Neural cell (in vitro differentiated cells): ENCODE data around the gene PCNX2. TPM values are rescaled to one million over a fixed set of nuclear protein-coding genes. Genes with fewer than 3 reads are reported as not detected.

ENCODE experiments used
- H2AFZ ChIP-seq: fragments of 200-600, 300-800 bp; sonication (generic), shearing (Covaris generic); 2 replicates; pipeline ENCODE4 v1.6.0; 2014; ENCODE audit warnings: low read depth, mild to moderate bottlenecking, antibody characterized with exemption, low read length, moderate library complexity
- H3F3A ChIP-seq: fragments of 200-600 bp; shearing (Covaris generic); 2 replicates; pipeline ENCODE4 v1.6.1; 2016; ENCODE audit warnings: mild to moderate bottlenecking, moderate library complexity, mixed read lengths, antibody characterized with exemption, low read length; ENCODE audit not compliant: insufficient read depth, poor library complexity, severe bottlenecking
- H3K27ac ChIP-seq: fragments of 200-600, 300-800 bp; sonication (generic), shearing (Covaris generic); 2 replicates; pipeline ENCODE4 v1.5.1; 2014; ENCODE audit warnings: mild to moderate bottlenecking, low read length, moderate library complexity
- H3K27me3 ChIP-seq: fragments of 300-800, 200-600 bp; sonication (generic), shearing (Covaris generic); 2 replicates; pipeline ENCODE4 v1.6.0; 2014; ENCODE audit warnings: mild to moderate bottlenecking, low read depth, low read length, moderate library complexity; ENCODE audit not compliant: insufficient read depth
- H3K36me3 ChIP-seq: fragments of 300-800, 200-600 bp; sonication (generic), shearing (Covaris generic); 2 replicates; pipeline ENCODE4 v1.5.1; 2014; ENCODE audit warnings: mild to moderate bottlenecking, antibody characterized with exemption, low read length, moderate library complexity; ENCODE audit not compliant: insufficient read depth
- H3K4me2 ChIP-seq: fragments of 300-800, 200-600 bp; sonication (generic), shearing (Covaris generic); 2 replicates; pipeline ENCODE4 v1.6.0; 2014; ENCODE audit warnings: mild to moderate bottlenecking, low read length
- H3K4me3 ChIP-seq: fragments of 300-800, 200-600 bp; sonication (generic), shearing (Covaris generic); 2 replicates; pipeline ENCODE4 v1.5.1; 2014; ENCODE audit warnings: mild to moderate bottlenecking, low read length, moderate library complexity
- H3K79me2 ChIP-seq: fragments of 200-600 bp; shearing (Covaris generic); replicated peaks from 2 replicates; pipeline ENCODE4 v1.6.0; 2014; ENCODE audit warnings: mild to moderate bottlenecking, low read length, moderate library complexity; ENCODE audit not compliant: insufficient read depth
- H3K9ac ChIP-seq: fragments of 300-800, 200-600 bp; sonication (generic), shearing (Covaris generic); 2 replicates; pipeline ENCODE4 v1.6.1; 2016; ENCODE audit warnings: mild to moderate bottlenecking, low read length, mixed read lengths
- H3K9me2 ChIP-seq: fragments of 200-600 bp; shearing (Covaris generic); 2 replicates; pipeline ENCODE4 v1.6.1; 2016; ENCODE audit warnings: mild to moderate bottlenecking, low read length, mixed read lengths; ENCODE audit not compliant: insufficient read depth
- H3K9me3 ChIP-seq: fragments of 200-600, 300-800 bp; sonication (generic), shearing (Covaris generic); 2 replicates; pipeline ENCODE4 v1.6.1; 2016; ENCODE audit warnings: mild to moderate bottlenecking, mixed run types, low read length, moderate library complexity, mixed read lengths
- H4K20me1 ChIP-seq: fragments of 200-600 bp; shearing (Covaris generic); 2 replicates; pipeline ENCODE4 v1.6.1; 2016; ENCODE audit warnings: mild to moderate bottlenecking, mixed run types; ENCODE audit not compliant: insufficient read depth
- EP300 ChIP-seq: fragments of 450-650 bp; conservative IDR thresholded peaks from 2 replicates; pipeline ENCODE4 v1.6.1; 2014; ENCODE audit warnings: antibody characterized with exemption, mild to moderate bottlenecking, moderate library complexity; ENCODE audit not compliant: poor library complexity, severe bottlenecking
- EZH2 ChIP-seq: fragments of 200-600, 300-800 bp; shearing (Covaris generic), sonication (generic); IDR thresholded peaks from 2 replicates; pipeline ENCODE4 v1.6.1; 2014; ENCODE audit warnings: antibody characterized with exemption, low read length, borderline replicate concordance, mild to moderate bottlenecking; ENCODE audit not compliant: insufficient read depth, poor library complexity, severe bottlenecking
- MXI1 ChIP-seq: fragments of 450-650 bp; conservative IDR thresholded peaks from 2 replicates; pipeline ENCODE4 v1.6.1; 2014; ENCODE audit warnings: antibody characterized with exemption, mild to moderate bottlenecking; ENCODE audit not compliant: poor library complexity, severe bottlenecking
- POLR2AphosphoS5 ChIP-seq: IDR thresholded peaks from 2 replicates; pipeline ENCODE4 v1.6.1; 2012
- RAD21 ChIP-seq: fragments of 450-650 bp; conservative IDR thresholded peaks from 2 replicates; pipeline ENCODE4 v1.6.1; 2014; ENCODE audit warnings: antibody characterized with exemption, mild to moderate bottlenecking, moderate library complexity
- SMC3 ChIP-seq: fragments of 450-650 bp; conservative IDR thresholded peaks from 2 replicates; pipeline ENCODE4 v1.6.1; 2014; ENCODE audit warnings: antibody characterized with exemption, mild to moderate bottlenecking, moderate library complexity; ENCODE audit not compliant: poor library complexity
- TAF1 ChIP-seq: IDR thresholded peaks from 2 replicates; pipeline ENCODE4 v1.6.1; 2012; ENCODE audit warnings: low read depth
- polyA minus RNA-seq: library from RNA; depleted of rRNA, polyadenylated mRNA; stranded (reverse); fragments of >200 nt; gene quantifications from 2 replicates; pipeline ENCODE4 v1.2.3, GENCODE V29; 2014
- polyA plus RNA-seq: library from polyadenylated mRNA; depleted of rRNA; stranded (reverse); fragments of >200 nt; gene quantifications from 2 replicates; pipeline ENCODE4 v1.2.3, GENCODE V29; 2014
- TF ChIP-seq, protein P1 (sequence below): IDR thresholded peaks from 2 replicates; pipeline ENCODE4 v1.6.1; 2012; ENCODE audit warnings: borderline replicate concordance
- TF ChIP-seq, protein P2 (sequence below): fragments of 450-650 bp; IDR thresholded peaks from 2 replicates; pipeline ENCODE4 v1.5.1; 2014; ENCODE audit warnings: antibody characterized with exemption, mild to moderate bottlenecking, moderate library complexity; ENCODE audit not compliant: poor library complexity, severe bottlenecking

PCNX2 gene, protein sequence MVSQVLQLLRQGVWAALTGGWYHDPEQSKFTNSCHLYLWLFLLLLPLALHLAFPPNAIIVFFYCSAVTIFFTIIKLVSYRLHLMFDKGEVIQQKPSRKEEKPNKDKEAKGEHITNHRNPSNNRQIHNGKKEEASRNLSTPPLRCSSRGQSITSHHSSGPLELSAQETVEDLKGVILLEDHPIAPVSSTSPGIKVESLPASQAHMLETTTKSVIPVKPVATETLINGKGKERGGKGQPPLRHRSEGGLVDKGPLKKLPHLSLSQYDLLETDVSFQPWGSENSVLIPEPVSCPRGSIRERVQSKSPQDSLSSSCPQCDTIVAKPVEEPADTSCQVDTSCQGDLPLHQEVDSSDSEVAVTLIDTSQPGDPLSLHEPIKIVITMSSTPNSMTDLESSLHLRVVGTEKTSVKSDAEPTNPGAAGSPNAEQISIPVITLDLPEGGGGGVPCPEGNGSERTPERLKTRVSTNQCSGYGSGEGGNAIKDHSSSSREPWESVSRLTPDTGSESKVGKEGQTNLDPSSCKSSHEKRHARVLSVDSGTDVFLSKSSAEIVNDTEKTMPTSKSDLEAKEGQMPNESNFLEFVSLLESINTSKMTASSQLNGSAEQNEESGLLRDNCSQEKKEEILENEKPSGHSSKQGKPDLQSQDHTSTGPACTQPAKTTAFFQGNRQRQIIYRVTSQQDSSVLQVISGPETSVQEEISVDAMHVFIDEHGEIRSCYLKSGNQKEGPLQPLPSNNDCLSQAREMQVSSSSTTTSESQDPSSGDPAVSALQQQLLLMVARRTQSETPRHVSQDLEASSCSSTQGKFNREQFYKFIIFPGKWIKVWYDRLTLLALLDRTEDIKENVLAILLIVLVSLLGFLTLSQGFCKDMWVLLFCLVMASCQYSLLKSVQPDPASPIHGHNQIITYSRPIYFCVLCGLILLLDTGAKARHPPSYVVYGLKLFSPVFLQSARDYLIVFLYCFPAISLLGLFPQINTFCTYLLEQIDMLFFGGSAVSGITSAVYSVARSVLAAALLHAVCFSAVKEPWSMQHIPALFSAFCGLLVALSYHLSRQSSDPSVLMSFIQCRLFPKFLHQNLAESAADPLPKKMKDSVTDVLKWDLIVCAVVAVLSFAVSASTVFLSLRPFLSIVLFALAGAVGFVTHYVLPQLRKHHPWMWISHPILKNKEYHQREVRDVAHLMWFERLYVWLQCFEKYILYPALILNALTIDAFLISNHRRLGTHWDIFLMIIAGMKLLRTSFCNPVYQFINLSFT (N-terminal part only)
- polyA plus RNA-seq (17.2 and 19.3 TPM in 2 replicates), polyA minus RNA-seq (160 and 176 TPM in 2 replicates)

DNA sequence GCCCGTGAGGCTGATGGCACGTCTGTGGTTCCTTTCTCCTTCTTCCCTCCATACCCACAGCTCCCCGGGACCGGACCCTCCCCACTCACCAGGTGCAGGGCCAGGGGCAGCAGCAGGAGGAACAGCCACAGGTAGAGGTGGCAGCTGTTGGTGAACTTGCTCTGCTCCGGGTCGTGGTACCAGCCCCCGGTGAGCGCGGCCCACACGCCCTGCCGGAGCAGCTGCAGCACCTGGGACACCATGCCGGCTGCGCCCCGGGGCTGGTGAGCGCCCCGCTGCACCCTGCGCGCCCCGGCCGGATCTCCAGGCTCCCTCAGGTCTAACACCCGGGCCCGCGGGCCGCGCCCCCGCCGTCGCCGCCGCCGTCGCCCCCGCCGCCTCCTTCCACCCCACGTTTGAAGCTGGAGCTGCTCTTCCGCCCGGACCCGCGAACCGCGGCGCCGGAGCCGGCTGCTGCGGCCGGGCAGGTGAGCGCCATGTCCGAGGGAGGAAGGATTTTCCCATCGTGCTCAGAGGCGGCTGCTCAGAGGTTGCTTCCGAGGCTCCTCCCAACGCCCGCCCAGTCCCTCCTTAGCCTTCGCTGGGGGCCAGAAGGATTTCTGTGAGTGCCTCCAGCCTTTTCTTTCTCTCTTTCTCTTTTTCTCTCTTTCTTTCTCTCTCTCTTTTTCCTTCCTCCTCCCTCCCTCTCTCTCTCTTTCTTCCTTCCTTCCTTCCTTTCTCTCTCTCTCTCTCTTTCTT, at the start of gene PCNX2:
PCNX2 (minus strand) TSS at position 489 of the 738 bp plus-strand sequence; CDS start at position 242, 247 bp downstream.
- TF ChIP-seq POLR2AphosphoS5, result peak; percentile 66
- TF ChIP-seq SMC3, result peak; percentile 26
- TF ChIP-seq TAF1, result peak; percentile 70
- TF ChIP-seq MXI1, result peak; percentile 80
- TF ChIP-seq, protein P1, sequence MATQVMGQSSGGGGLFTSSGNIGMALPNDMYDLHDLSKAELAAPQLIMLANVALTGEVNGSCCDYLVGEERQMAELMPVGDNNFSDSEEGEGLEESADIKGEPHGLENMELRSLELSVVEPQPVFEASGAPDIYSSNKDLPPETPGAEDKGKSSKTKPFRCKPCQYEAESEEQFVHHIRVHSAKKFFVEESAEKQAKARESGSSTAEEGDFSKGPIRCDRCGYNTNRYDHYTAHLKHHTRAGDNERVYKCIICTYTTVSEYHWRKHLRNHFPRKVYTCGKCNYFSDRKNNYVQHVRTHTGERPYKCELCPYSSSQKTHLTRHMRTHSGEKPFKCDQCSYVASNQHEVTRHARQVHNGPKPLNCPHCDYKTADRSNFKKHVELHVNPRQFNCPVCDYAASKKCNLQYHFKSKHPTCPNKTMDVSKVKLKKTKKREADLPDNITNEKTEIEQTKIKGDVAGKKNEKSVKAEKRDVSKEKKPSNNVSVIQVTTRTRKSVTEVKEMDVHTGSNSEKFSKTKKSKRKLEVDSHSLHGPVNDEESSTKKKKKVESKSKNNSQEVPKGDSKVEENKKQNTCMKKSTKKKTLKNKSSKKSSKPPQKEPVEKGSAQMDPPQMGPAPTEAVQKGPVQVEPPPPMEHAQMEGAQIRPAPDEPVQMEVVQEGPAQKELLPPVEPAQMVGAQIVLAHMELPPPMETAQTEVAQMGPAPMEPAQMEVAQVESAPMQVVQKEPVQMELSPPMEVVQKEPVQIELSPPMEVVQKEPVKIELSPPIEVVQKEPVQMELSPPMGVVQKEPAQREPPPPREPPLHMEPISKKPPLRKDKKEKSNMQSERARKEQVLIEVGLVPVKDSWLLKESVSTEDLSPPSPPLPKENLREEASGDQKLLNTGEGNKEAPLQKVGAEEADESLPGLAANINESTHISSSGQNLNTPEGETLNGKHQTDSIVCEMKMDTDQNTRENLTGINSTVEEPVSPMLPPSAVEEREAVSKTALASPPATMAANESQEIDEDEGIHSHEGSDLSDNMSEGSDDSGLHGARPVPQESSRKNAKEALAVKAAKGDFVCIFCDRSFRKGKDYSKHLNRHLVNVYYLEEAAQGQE, result peak; percentile 65
- TF ChIP-seq EP300, result peak; percentile 10
- no peak for TF ChIP-seq EZH2
- TF ChIP-seq RAD21, result peak; percentile 14
- TF ChIP-seq, protein P2, sequence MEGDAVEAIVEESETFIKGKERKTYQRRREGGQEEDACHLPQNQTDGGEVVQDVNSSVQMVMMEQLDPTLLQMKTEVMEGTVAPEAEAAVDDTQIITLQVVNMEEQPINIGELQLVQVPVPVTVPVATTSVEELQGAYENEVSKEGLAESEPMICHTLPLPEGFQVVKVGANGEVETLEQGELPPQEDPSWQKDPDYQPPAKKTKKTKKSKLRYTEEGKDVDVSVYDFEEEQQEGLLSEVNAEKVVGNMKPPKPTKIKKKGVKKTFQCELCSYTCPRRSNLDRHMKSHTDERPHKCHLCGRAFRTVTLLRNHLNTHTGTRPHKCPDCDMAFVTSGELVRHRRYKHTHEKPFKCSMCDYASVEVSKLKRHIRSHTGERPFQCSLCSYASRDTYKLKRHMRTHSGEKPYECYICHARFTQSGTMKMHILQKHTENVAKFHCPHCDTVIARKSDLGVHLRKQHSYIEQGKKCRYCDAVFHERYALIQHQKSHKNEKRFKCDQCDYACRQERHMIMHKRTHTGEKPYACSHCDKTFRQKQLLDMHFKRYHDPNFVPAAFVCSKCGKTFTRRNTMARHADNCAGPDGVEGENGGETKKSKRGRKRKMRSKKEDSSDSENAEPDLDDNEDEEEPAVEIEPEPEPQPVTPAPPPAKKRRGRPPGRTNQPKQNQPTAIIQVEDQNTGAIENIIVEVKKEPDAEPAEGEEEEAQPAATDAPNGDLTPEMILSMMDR, result peak; percentile 16
- Histone ChIP-seq H4K20me1 (no peaks in the 10 kb centered on the region), H3K79me2 (peaks cover 7% of the 10 kb centered on the region), H3K9me3 (no peaks in the 10 kb centered on the region), H3K9me2 (no peaks in the 10 kb centered on the region), H2AFZ (peak within 1 kb of the TSS; percentile 80), H3K27ac (peak within 1 kb of the TSS; percentile 39), H3F3A (no peaks in the 10 kb centered on the region), H3K9ac (peak within 1 kb of the TSS; percentile 75), H3K27me3 (no peaks in the 10 kb centered on the region), H3K4me3 (peak within 1 kb of the TSS; percentile 86), H3K4me2 (peak within 1 kb of the TSS; percentile 65), H3K36me3 (no peaks in the 10 kb centered on the region)
